Coronary artery (tissue), 2 donors: Measurements from ENCODE around the gene C1QTNF7.
A peak's percentile ranks its signal among the peaks of the same experiment; 100 is the strongest.

Experiments used
- DNase-seq: peaks from one replicate; pipeline ENCODE4 v3.0.0-alpha.2; 2017; ENCODE audit warnings: low spot score
- H3K27ac ChIP-seq, 2 donors: fragments of 200-600 bp; sonication (generic); one replicate each; pipeline ENCODE4 v1.5.1; 2016 to 2019
- H3K4me3 ChIP-seq: fragments of 200-600 bp; sonication (generic); 2 replicates; pipeline ENCODE4 v1.5.1; 2016; ENCODE audit warnings: mild to moderate bottlenecking, moderate library complexity
- TF ChIP-seq, protein P1 (sequence below): fragments of 200-600 bp; sonication (generic); IDR thresholded peaks from one replicate; pipeline ENCODE4 v1.5.1; 2019; ENCODE audit warnings: antibody characterized with exemption

Gene C1QTNF7

DNA sequence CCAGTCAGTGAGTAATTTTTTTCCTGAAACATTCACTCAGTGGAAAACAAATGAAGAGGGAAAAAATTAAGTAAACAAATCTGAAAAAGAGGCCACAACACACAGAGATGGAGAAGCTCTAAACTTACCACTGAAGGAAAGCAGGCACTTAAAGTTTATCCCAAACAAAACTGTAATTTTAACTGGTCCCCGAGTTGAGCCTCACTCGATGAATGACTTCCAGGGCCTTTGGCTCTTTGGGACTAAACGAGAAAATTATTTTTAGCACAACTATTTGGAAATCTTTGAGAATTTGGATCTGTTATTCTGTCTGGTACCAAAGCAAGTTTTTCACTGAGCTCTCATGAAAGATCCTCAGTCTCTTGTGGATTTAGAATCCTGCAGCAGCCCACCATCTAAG, at the start of gene C1QTNF7:
TSS of gene C1QTNF7 (plus strand) at position 333 of the 400 bp plus-strand sequence. CDS start 7,711 bp downstream, outside the sequence.
- H3K4me3 ChIP-seq: peak within 1 kb of the TSS; percentile 53
- TF ChIP-seq, protein P1, sequence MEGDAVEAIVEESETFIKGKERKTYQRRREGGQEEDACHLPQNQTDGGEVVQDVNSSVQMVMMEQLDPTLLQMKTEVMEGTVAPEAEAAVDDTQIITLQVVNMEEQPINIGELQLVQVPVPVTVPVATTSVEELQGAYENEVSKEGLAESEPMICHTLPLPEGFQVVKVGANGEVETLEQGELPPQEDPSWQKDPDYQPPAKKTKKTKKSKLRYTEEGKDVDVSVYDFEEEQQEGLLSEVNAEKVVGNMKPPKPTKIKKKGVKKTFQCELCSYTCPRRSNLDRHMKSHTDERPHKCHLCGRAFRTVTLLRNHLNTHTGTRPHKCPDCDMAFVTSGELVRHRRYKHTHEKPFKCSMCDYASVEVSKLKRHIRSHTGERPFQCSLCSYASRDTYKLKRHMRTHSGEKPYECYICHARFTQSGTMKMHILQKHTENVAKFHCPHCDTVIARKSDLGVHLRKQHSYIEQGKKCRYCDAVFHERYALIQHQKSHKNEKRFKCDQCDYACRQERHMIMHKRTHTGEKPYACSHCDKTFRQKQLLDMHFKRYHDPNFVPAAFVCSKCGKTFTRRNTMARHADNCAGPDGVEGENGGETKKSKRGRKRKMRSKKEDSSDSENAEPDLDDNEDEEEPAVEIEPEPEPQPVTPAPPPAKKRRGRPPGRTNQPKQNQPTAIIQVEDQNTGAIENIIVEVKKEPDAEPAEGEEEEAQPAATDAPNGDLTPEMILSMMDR: no peak
- peak within 1 kb of the TSS; percentile 78 to 80 for H3K27ac ChIP-seq
- no peak for DNase-seq

DNA sequence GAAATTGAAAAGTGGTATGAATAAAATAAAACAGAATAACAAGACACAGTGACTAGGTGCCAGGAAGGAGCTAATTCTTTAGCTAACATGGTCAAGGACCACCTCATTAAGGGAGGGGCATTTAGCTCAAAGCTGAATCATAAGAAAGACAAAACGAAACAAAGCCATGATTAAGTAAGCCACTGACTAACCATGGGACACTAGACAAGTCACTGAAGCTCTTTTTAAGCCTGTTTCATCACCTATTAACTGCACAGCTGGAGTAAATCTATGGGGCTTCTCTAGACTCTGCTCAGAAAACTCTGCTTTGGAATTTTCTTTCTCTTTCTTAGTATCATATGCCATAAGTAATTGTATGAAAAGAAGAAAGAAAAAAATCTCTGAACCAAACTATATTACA, 49.8 kb upstream of the C1QTNF7 start:
- Histone ChIP-seq H3K4me3 (no peak overlapping the region), H3K27ac (peak overlapping the region in 1 of 2 donors; percentile 58)
- DNase-seq: no peak
- TF ChIP-seq, protein P1: no peak

DNA sequence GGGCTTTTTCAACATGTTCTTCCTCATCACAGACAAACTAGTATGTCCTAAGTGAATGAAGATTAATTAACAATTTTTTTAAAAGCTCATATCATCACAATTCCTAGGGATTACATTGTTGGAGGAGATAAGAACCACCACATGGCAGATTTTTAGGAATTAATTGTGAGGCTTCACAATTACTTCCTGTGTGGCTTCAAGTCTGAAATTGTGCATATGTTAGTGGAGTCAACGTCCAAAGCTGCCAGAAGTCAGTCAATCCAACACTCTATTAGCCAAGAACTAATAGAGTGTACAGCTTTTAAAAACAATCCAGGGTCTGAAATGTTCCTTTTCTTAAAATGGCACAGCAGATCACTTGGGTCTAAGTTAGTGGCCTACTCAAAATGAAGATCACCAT, 49.3 kb upstream of the C1QTNF7 start:
- DNase-seq: no peak
- Histone ChIP-seq H3K27ac (peak overlapping the region in 1 of 2 donors; percentile 58), H3K4me3 (no peak overlapping the region)
- TF ChIP-seq, protein P1: no peak

GRCh38 chr4:15381806-15382338, 46.0 kb upstream of the C1QTNF7 start:
- Histone ChIP-seq H3K4me3 (no peak overlapping the region), H3K27ac (no peak overlapping the region)
- DNase-seq: no peak
- TF ChIP-seq, protein P1: no peak

- TF ChIP-seq, protein P1: no peak
- no peak for DNase-seq
- Histone ChIP-seq H3K4me3 (no peak overlapping the region), H3K27ac (no peak overlapping the region)
These were observed 45.1 kb upstream of the C1QTNF7 start for GRCh38 chr4:15382669-15383273.

DNA sequence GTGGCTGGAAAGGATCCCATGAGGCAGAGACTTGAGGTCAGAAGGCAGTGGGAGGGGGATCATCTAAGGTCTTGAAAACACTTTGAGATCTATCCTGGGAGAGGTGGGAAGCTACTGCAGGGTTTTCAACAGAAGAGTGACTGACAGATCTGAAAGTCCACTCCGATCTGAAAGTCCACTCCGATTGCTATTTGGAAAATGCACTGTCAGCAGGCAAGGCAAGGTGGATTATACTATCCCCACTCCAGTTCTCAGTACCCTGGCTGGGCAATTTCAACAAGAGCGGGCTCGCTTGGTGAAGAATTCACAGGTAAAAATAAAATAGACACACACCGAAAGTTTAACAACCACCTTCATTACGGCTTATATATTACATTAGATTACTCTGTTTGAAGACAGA, 42.3 kb upstream of the C1QTNF7 start:
- no peak for DNase-seq
- peak overlapping the region; percentile 42 for H3K4me3 ChIP-seq
- TF ChIP-seq, protein P1: no peak
- H3K27ac ChIP-seq: peak overlapping the region; percentile 56 to 76

DNA sequence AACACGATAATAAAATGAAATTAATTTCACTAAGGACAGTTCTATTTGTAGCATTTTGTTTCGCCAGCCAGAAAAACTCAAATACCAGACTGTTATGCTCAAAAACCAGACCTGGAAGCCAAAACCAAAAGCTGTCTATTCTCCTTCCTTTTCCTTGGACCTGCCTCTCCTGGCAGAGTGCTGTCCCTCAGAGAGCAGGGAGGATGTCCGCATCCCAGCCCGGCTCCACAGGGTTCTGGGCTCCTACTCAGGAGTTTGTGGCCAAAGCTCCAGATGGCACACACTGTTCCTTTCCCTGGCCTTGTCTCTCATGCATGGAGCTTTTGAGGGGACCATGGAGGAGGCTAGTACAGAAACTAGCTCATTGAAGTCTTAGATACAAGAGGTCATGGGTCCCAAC, 41.9 kb upstream of the C1QTNF7 start:
- Histone ChIP-seq H3K4me3 (peak overlapping the region; percentile 42), H3K27ac (peak overlapping the region in 1 of 2 donors; percentile 76)
- no peak for DNase-seq
- TF ChIP-seq, protein P1: no peak
